Measurements from ENCODE around the gene PLPPR4.

The PLPPR4 gene

DNA sequence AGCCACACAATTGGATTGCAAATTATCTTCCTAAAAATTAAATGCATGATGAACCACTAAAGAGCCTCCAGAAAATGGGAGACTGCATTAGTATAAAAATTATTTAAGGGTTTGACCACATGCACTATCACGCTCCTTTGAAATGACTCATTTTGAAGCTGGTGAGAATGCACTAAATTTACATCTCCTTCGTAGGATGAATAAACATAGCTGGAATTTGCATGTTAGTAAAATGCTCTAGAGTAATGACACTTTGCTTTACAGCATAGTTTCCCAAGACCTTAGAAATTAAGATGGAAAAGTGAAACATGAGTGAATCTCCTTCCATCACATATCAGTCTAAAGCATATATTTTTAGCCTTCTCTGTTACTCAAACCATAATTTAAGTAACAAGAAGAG lies 2.4 kb downstream of the PLPPR4 start:
- Histone ChIP-seq H4K91ac (ENCODE audit: low read depth, low read length) (no peak overlapping the region), H3K4me2 (ENCODE audit: low read length) (no peak overlapping the region), H2BK12ac (ENCODE audit: low read length) (no peak overlapping the region), H2BK5ac (ENCODE audit: low read depth, low read length, poor library complexity) (no peak overlapping the region), H2AFZ (ENCODE audit: insufficient read depth, low read length, poor library complexity) (no peak overlapping the region), H3K27ac (ENCODE audit: low read depth, low read length) (no peak overlapping the region), H2BK120ac (ENCODE audit: insufficient read depth, low read length, poor library complexity) (no peak overlapping the region), H3K14ac (ENCODE audit: low read length) (no peak overlapping the region), H3K27me3 (ENCODE audit: insufficient read depth, low read length) (no peaks in the 10 kb centered on the region), H3K36me3 (ENCODE audit: control insufficient read depth in 1 of 2, insufficient read depth in 2 of 2, low read length in 2 of 2) (no peaks in the 10 kb centered on the region), H3K18ac (ENCODE audit: low read length) (no peak overlapping the region), H3K79me1 (ENCODE audit: low read length) (no peaks in the 10 kb centered on the region), H3K9me3 (ENCODE audit: insufficient read depth, low read depth, low read length) (no peaks in the 10 kb centered on the region), H3K79me2 (ENCODE audit: control insufficient read depth, insufficient read depth, low read length, poor library complexity) (no peaks in the 10 kb centered on the region), H2AK5ac (ENCODE audit: low read length) (no peak overlapping the region), H3K9ac (ENCODE audit: low read length) (no peak overlapping the region), H3K23ac (ENCODE audit: low read length) (no peak overlapping the region), H4K8ac (ENCODE audit: low read depth, low read length) (no peak overlapping the region), H3K4ac (ENCODE audit: low read depth, low read length) (no peak overlapping the region), H3K4me1 (ENCODE audit: control insufficient read depth in 1 of 2, insufficient read depth in 2 of 2, low read length in 2 of 2) (peaks cover 3 to 11% of the 10 kb centered on the region in 2 experiments), H3K4me3 (ENCODE audit: low read depth, low read length) (no peak overlapping the region), H4K12ac (ENCODE audit: low read depth, low read length) (no peak overlapping the region)
- no peak for DNase-seq
- WGBS (ENCODE audit: extremely low coverage, insufficient coverage, insufficient read length) = no CpG with 5 or more reads among the region's 2 CpGs

DNA sequence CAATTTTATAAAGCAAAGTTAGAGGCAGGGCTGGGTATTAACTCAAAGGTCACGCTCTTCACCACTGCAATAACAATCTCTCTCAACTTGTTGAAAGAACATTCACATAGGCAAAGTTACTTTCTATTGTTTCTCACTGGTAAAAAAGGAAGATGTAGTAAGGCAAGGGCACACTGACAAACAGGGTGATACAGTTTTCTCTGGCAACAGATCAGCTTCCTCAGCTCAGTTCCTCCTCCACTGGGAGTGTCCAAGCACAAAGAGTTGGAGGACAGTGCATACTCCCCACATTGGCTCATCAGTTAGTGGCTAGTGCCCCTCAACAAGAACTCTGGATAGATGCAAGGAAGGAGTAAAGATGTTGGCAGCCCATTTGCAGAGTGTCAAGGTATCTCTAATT lies 3.7 kb downstream of the PLPPR4 start:
- Histone ChIP-seq H3K4me3 (ENCODE audit: low read depth, low read length) (no peak overlapping the region), H3K14ac (ENCODE audit: low read length) (no peak overlapping the region), H3K79me1 (ENCODE audit: low read length) (no peaks in the 10 kb centered on the region), H3K4me1 (ENCODE audit: control insufficient read depth in 1 of 2, insufficient read depth in 2 of 2, low read length in 2 of 2) (peaks cover 3 to 11% of the 10 kb centered on the region in 2 experiments), H3K4me2 (ENCODE audit: low read length) (no peak overlapping the region), H3K79me2 (ENCODE audit: control insufficient read depth, insufficient read depth, low read length, poor library complexity) (no peaks in the 10 kb centered on the region), H4K12ac (ENCODE audit: low read depth, low read length) (no peak overlapping the region), H2BK12ac (ENCODE audit: low read length) (no peak overlapping the region), H3K23ac (ENCODE audit: low read length) (no peak overlapping the region), H3K9me3 (ENCODE audit: insufficient read depth, low read depth, low read length) (no peaks in the 10 kb centered on the region), H3K27ac (ENCODE audit: low read depth, low read length) (no peak overlapping the region), H3K27me3 (ENCODE audit: insufficient read depth, low read length) (no peaks in the 10 kb centered on the region), H3K9ac (ENCODE audit: low read length) (no peak overlapping the region), H3K18ac (ENCODE audit: low read length) (no peak overlapping the region), H2BK120ac (ENCODE audit: insufficient read depth, low read length, poor library complexity) (no peak overlapping the region), H2AFZ (ENCODE audit: insufficient read depth, low read length, poor library complexity) (no peak overlapping the region), H4K8ac (ENCODE audit: low read depth, low read length) (no peak overlapping the region), H3K4ac (ENCODE audit: low read depth, low read length) (no peak overlapping the region), H2BK5ac (ENCODE audit: low read depth, low read length, poor library complexity) (no peak overlapping the region), H2AK5ac (ENCODE audit: low read length) (no peak overlapping the region), H3K36me3 (ENCODE audit: control insufficient read depth in 1 of 2, insufficient read depth in 2 of 2, low read length in 2 of 2) (no peaks in the 10 kb centered on the region), H4K91ac (ENCODE audit: low read depth, low read length) (no peak overlapping the region)
- no CpG with 5 or more reads among the region's 1 CpG for WGBS (ENCODE audit: extremely low coverage, insufficient coverage, insufficient read length)
- no peak for DNase-seq

DNA sequence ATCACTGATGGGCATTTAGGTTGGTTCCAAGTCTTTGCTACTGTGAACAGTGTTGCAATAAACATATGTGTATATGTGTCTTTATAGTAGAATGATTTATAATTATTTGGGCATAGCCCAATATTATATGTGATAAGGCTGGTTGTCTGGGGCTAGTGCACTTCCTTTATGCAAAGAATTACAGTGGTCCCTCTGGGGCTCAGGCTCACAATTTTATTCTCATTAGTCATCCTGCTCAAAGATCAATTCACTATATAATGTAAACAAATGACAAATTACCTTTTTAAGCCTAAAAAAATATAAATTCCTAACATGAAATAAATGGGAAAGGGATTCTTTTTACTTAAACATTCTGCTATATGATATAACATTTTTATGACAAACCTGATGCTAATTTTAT lies 5.0 kb downstream of the PLPPR4 start:
- Histone ChIP-seq H2BK120ac (ENCODE audit: insufficient read depth, low read length, poor library complexity) (no peak overlapping the region), H3K9ac (ENCODE audit: low read length) (no peak overlapping the region), H3K27ac (ENCODE audit: low read depth, low read length) (no peak overlapping the region), H3K4me3 (ENCODE audit: low read depth, low read length) (no peak overlapping the region), H3K79me1 (ENCODE audit: low read length) (no peaks in the 10 kb centered on the region), H3K27me3 (ENCODE audit: insufficient read depth, low read length) (no peaks in the 10 kb centered on the region), H4K91ac (ENCODE audit: low read depth, low read length) (no peak overlapping the region), H3K9me3 (ENCODE audit: insufficient read depth, low read depth, low read length) (no peaks in the 10 kb centered on the region), H3K4me2 (ENCODE audit: low read length) (no peak overlapping the region), H2AFZ (ENCODE audit: insufficient read depth, low read length, poor library complexity) (no peak overlapping the region), H3K4me1 (ENCODE audit: control insufficient read depth in 1 of 2, insufficient read depth in 2 of 2, low read length in 2 of 2) (peaks cover 3 to 5% of the 10 kb centered on the region in 2 experiments), H3K18ac (ENCODE audit: low read length) (no peak overlapping the region), H3K4ac (ENCODE audit: low read depth, low read length) (no peak overlapping the region), H2BK5ac (ENCODE audit: low read depth, low read length, poor library complexity) (no peak overlapping the region), H3K36me3 (ENCODE audit: control insufficient read depth in 1 of 2, insufficient read depth in 2 of 2, low read length in 2 of 2) (no peaks in the 10 kb centered on the region), H4K8ac (ENCODE audit: low read depth, low read length) (no peak overlapping the region), H2AK5ac (ENCODE audit: low read length) (no peak overlapping the region), H3K14ac (ENCODE audit: low read length) (no peak overlapping the region), H3K23ac (ENCODE audit: low read length) (no peak overlapping the region), H4K12ac (ENCODE audit: low read depth, low read length) (no peak overlapping the region), H3K79me2 (ENCODE audit: control insufficient read depth, insufficient read depth, low read length, poor library complexity) (no peaks in the 10 kb centered on the region), H2BK12ac (ENCODE audit: low read length) (no peak overlapping the region)
- no peak for DNase-seq

DNA sequence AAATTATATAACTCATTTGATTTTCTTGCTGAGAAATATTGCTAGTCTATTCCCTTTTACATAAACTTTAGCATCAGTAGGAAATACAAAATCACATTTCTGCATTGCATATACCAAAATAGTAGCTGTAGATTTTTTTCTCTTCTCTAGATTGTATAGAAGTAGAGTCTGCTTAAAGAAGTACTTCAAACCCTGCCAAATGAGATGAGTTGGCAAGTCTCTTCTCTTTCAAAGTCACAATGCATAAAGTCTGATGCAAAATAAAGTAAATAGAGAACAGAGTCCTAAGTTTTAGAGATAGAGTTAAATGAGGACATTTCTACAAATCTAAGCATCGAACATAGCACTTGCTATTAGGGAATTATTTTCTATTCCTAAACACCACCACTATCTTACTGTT lies 6.4 kb downstream of the PLPPR4 start:
- H2BK5ac ChIP-seq (ENCODE audit: low read depth, low read length, poor library complexity) = no peak overlapping the region
- H2BK12ac ChIP-seq (ENCODE audit: low read length) = no peak overlapping the region
- no peak overlapping the region for H2AK5ac ChIP-seq (ENCODE audit: low read length)
- no peak overlapping the region for H4K8ac ChIP-seq (ENCODE audit: low read depth, low read length)
- H3K4me1 ChIP-seq (ENCODE audit: control insufficient read depth in 1 of 2, insufficient read depth in 2 of 2, low read length in 2 of 2) = no peaks in the 10 kb centered on the region
- H3K14ac ChIP-seq (ENCODE audit: low read length) = no peak overlapping the region
- no peak overlapping the region for H2BK120ac ChIP-seq (ENCODE audit: insufficient read depth, low read length, poor library complexity)
- H4K12ac ChIP-seq (ENCODE audit: low read depth, low read length) = no peak overlapping the region
- no CpG with 5 or more reads among the region's 1 CpG for WGBS (ENCODE audit: extremely low coverage, insufficient coverage, insufficient read length)
- no peak overlapping the region for H3K4ac ChIP-seq (ENCODE audit: low read depth, low read length)
- H3K27me3 ChIP-seq (ENCODE audit: insufficient read depth, low read length) = no peaks in the 10 kb centered on the region
- H3K27ac ChIP-seq (ENCODE audit: low read depth, low read length) = no peak overlapping the region
- H4K91ac ChIP-seq (ENCODE audit: low read depth, low read length) = no peak overlapping the region
- H3K4me3 ChIP-seq (ENCODE audit: low read depth, low read length) = no peak overlapping the region
- H2AFZ ChIP-seq (ENCODE audit: insufficient read depth, low read length, poor library complexity) = no peak overlapping the region
- no peaks in the 10 kb centered on the region for H3K36me3 ChIP-seq (ENCODE audit: control insufficient read depth in 1 of 2, insufficient read depth in 2 of 2, low read length in 2 of 2)
- DNase-seq = no peak
- H3K4me2 ChIP-seq (ENCODE audit: low read length) = no peak overlapping the region
- no peak overlapping the region for H3K18ac ChIP-seq (ENCODE audit: low read length)
- no peak overlapping the region for H3K23ac ChIP-seq (ENCODE audit: low read length)
- H3K9me3 ChIP-seq (ENCODE audit: insufficient read depth, low read depth, low read length) = no peaks in the 10 kb centered on the region
- H3K79me2 ChIP-seq (ENCODE audit: control insufficient read depth, insufficient read depth, low read length, poor library complexity) = no peaks in the 10 kb centered on the region
- no peaks in the 10 kb centered on the region for H3K79me1 ChIP-seq (ENCODE audit: low read length)
- no peak overlapping the region for H3K9ac ChIP-seq (ENCODE audit: low read length)

DNA sequence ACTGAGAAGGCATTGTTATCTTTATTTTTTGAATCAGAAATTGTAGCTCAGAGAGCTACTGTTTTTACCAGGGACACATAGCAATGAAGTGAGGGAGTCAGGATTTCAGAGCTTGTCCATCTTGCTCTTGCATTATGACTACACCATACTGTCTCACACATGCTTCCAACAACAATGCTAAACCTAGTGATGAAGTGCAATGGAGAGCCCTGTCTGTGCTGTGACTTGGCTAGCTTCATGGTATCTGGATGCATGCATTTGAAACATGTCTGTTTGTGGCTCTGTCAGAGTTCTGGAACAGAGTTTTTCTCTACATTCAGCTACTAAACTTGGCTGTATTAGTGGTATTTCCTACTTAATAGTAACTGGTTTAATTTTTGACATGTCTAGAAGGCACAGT lies 7.0 kb downstream of the PLPPR4 start:
- H3K23ac ChIP-seq (ENCODE audit: low read length) = no peak overlapping the region
- H2BK5ac ChIP-seq (ENCODE audit: low read depth, low read length, poor library complexity) = no peak overlapping the region
- no peak overlapping the region for H3K4me3 ChIP-seq (ENCODE audit: low read depth, low read length)
- H3K18ac ChIP-seq (ENCODE audit: low read length) = no peak overlapping the region
- H3K14ac ChIP-seq (ENCODE audit: low read length) = no peak overlapping the region
- no peak for DNase-seq
- H3K4me1 ChIP-seq (ENCODE audit: control insufficient read depth in 1 of 2, insufficient read depth in 2 of 2, low read length in 2 of 2) = no peaks in the 10 kb centered on the region
- no peaks in the 10 kb centered on the region for H3K27me3 ChIP-seq (ENCODE audit: insufficient read depth, low read length)
- no peak overlapping the region for H3K4ac ChIP-seq (ENCODE audit: low read depth, low read length)
- no peak overlapping the region for H3K4me2 ChIP-seq (ENCODE audit: low read length)
- no peak overlapping the region for H3K9ac ChIP-seq (ENCODE audit: low read length)
- no peaks in the 10 kb centered on the region for H3K9me3 ChIP-seq (ENCODE audit: insufficient read depth, low read depth, low read length)
- no peak overlapping the region for H2AK5ac ChIP-seq (ENCODE audit: low read length)
- no peak overlapping the region for H4K12ac ChIP-seq (ENCODE audit: low read depth, low read length)
- no peak overlapping the region for H3K27ac ChIP-seq (ENCODE audit: low read depth, low read length)
- no peak overlapping the region for H4K8ac ChIP-seq (ENCODE audit: low read depth, low read length)
- no peak overlapping the region for H4K91ac ChIP-seq (ENCODE audit: low read depth, low read length)
- no peak overlapping the region for H2BK120ac ChIP-seq (ENCODE audit: insufficient read depth, low read length, poor library complexity)
- H2AFZ ChIP-seq (ENCODE audit: insufficient read depth, low read length, poor library complexity) = no peak overlapping the region
- H3K36me3 ChIP-seq (ENCODE audit: control insufficient read depth in 1 of 2, insufficient read depth in 2 of 2, low read length in 2 of 2) = no peaks in the 10 kb centered on the region
- H3K79me1 ChIP-seq (ENCODE audit: low read length) = no peaks in the 10 kb centered on the region
- H2BK12ac ChIP-seq (ENCODE audit: low read length) = no peak overlapping the region
- no peaks in the 10 kb centered on the region for H3K79me2 ChIP-seq (ENCODE audit: control insufficient read depth, insufficient read depth, low read length, poor library complexity)

Measured in trophoblast cell (in vitro differentiated cells and primary cell).